HUDEP-2 (cell line): ENCODE data around the gene C4orf54.

ENCODE experiments used
- DNase-seq, 76 experiments: peaks; one replicate each; lab custom pipeline; 2025; ENCODE audit not compliant: unreplicated experiment in 76 of 76; lab: John Stamatoyannopoulos, UW

The C4orf54 gene

DNA sequence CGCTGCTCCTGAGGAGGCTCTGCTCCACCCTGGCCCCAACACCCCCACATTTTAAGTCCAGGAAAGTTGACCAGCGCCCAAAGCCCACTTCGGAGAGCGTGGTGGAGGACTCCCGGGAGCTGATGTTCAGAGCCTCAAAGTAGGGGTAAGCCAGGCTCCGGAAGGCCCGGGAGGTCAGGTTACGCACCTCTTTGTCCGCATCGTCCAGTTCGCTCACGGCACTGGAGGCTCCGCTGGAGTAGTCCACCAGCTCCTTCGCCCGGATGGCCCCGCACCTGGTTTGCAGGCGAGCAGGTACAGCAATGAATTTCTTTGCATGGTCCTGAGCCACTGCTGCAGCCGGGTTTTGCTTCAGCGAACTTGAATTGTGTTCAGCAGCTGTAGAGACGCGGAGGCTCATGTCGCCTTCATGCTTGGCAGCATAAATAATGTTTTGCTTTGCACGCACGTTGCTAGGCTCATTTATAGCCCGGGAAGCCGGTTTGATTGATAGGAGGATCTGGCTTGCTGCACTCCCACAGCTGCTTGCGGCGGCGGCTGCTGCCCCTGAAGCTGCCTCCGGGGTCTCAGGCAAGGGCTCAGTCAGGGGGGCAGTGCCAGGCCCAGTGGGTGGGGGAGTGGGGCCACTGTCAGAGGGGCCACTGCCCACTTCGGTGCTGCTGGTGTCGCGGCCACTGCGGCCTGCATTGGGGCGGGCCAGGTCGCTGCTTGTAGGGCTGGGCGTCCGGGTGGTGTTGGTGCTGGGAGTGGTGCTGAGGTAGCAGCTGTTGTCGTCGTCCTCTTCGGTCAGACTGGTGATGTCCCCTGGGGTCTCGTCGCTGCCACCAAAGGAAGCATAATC is 4.8 kb downstream of the C4orf54 start:
- DNase-seq, result no peak

- no peak for DNase-seq
Observed at GRCh38 chr4:99651811-99652485, 5.7 kb downstream of the C4orf54 start.

DNA sequence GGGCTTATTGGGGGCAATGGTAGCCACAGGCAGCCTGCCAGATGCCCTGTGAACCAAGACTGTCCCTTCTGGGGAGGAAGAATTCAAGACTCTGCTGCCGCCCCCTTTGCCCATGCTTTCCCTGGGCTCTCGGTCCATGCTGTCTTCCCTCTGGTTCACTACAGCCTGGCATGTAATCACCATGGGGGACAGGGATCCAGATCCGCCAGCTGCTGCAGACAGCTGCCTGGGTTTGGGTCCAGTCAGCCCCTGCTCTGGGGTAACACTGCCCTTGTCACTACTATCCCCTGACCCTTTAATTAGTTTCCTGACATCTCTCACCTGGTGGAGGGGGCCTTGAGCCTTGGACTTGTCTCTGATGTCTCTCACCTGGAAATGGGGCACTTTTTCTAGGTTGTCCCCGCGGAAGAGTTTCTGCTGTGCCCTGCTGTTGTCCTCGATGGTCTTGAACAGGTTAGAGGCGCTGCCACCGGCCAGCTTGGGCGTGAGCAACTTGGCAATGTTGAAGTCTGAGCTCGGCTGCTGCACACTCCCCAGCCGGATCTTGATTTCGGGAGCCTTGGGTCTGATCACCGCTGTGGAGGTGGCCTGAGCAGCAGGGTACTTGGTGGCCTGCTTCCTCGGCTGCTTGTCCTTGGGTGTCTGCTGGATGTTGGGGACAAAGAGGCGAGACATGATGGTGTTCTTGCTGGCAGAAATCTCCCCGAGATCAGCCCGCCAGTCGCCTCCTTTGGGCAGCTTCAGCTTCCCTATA is 6.4 kb downstream of the C4orf54 start:
- no peak for DNase-seq

GRCh38 chr4:99649778-99650177 is 7.8 kb downstream of the C4orf54 start:
- DNase-seq, result no peak

- no peak for DNase-seq
Observed at GRCh38 chr4:99649208-99649607, 8.4 kb downstream of the C4orf54 start.

- DNase-seq, result no peak
Observed at GRCh38 chr4:99648321-99648720, 9.3 kb downstream of the C4orf54 start.

DNA sequence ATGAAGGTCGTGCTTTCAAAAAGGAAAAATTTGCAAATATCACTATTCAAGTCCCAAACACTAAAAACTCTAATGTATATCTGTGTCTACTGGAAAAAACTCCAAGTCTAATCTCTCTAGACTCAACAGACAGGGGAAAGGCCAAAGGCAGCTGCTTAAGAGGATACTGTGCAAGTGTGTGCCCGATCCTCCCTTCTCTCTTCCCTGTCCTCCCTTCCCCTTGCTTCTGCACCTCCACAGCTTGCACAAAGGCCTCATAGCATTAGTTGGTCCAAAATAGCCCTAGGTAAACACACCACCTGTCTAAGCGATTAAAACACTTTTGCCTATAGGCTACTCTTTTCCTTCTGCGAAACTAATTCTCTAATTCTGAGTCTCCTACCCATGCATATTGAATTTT is 10.6 kb downstream of the C4orf54 start:
- no peak for DNase-seq

DNA sequence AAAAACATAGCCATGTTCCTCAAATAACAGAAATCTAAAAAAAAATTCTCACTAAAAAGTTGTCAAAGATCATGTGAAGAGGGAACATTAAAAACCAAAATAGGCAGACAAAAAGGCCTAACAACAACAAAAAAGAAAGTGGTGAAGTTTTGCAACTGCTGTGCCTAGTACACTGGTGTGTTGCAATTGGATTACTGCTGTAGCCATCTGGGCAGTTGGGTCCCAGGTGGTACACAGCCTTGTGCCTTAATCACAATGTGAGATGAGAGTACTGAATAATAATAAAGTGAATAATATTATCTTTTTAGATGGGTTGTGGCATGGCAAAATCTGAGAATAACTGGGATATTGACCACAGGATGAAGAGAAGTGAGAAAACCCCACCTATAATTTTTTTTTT is 12.0 kb downstream of the C4orf54 start:
- DNase-seq, result no peak

GRCh38 chr4:99645036-99645435 is 12.6 kb downstream of the C4orf54 start:
- DNase-seq, result no peak

- no peak for DNase-seq
Observed at GRCh38 chr4:99644453-99644852, 13.2 kb downstream of the C4orf54 start.

- no peak for DNase-seq
Observed at GRCh38 chr4:99642725-99643489, 14.7 kb downstream of the C4orf54 start.

- DNase-seq, result no peak
Observed at GRCh38 chr4:99640676-99641075, 17.0 kb downstream of the C4orf54 start.

DNA sequence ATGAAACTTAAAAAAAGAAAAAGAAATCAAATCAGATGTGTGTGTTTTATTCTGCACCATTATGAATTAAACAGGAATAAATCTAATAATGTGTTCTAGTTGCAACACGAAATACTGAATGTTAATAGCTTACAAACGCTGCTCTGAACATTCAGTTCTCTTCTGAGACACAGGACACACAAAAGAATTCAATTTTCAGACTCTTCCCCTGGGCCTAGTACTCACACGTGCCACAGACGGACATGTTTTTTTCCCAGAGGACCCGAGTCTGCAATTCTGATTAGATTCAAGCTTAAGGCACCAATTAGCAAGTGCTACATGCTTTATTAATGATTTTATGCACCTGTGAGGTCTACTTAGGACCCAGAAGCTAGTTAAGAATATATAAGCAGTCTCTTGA is 20.5 kb downstream of the C4orf54 start:
- DNase-seq, result no peak

DNA sequence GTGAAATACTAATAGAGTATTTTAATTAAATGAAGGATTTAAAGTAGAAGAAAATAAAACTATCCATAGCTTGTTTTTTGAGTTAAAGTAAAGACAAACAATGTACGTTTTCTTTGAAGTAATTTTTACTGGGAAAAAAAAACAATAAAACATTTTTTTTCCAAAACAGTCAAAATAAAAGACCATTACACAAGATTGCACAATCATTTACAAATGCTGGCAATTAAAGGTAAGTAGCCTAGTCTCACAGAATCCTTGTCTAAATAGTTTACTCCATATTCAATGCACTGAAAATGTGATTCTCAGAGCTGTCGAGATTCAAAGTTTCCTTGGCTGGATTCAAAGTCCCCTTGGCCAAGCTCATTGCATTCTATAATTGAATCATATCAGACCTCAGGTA is 21.2 kb downstream of the C4orf54 start:
- DNase-seq, result no peak

- no peak for DNase-seq
Observed at GRCh38 chr4:99635601-99636000, 22.0 kb downstream of the C4orf54 start.

DNA sequence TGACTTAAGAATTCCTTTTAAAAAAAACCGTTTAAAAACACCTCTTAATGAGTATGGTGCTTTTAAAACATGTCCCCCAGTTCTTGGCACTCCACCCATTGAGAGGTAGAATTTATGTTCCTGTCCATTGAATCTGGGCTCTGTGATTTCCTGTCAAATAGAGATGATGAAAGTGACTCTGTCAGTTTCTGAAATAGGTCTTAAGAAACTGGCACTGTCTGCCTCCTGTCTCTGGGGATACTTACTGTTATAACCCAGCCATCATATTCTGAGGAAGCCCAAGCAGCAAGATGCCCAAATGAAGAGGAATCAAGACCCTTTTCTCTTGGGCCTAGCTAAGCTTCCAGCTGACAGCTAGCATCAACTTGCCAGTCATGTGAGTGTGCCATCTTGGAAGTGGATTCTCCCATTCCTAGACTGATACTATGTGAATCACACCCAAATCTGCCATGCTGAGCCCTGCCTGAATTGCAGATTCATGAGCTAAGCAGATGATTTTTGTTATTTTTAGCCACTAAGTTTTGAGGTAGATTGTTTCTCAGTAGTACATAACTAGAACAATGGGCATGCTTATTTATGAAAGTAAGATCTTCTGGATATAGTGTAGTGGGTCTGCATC is 22.8 kb downstream of the C4orf54 start:
- no peak for DNase-seq

- no peak for DNase-seq
Observed at GRCh38 chr4:99633772-99634171, 23.9 kb downstream of the C4orf54 start.

- no peak for DNase-seq
Observed at GRCh38 chr4:99630857-99631360, 26.7 kb downstream of the C4orf54 start.

DNA sequence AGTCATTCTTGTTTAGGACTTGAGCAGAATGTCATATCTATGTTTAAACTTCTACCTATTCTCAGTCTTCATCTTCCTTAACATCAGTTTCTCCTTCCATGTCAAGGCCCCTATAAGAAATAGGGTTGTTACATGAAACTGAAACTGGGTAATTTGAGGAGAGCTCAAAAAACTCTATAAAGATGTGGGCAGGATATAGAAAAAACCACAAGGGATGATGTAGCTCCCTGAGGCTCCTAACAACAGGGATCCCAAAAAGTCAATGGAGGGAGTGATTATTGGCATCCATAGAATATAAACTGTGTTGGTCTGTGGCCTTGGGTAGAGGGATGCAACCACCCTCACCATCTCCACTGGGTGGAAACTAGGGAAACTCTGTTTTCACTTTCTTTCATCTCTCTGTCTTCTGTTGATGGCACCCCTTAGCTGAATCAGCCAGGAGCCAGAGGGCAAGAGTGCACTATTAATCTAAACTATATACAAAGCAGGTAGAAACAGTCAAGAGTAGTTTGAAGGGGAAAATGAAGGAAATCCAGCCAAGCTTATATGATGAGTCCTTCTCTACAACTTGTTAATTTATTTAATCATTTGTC is 27.6 kb downstream of the C4orf54 start:
- DNase-seq, result no peak

DNA sequence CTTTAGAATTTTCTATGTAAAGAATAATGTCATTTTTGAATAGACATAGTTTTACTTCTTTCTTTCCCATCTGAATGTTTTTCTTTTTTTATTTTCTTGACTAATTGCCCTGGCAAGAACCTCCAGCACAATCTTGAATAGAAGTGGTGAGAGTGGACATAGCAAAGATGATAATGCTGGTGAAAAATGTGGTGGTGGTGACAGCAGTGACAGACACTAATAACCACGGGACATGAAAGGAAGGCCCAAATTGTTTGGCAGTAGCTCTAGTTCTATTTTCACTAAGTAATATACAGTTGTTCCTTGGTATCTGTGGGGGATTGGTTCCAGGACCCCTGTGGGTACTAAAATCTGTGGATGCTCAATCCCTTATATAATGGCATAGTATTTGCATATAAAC is 29.6 kb downstream of the C4orf54 start:
- no peak for DNase-seq
